IMR-90 (cell line): ENCODE data around the gene MGAT3. TPM values are rescaled to one million over a fixed set of nuclear protein-coding genes. Genes with fewer than 3 reads are reported as not detected.

Experiments
- ATAC-seq: fragments of 200-7000 bp; cut with Tn5 transposase; 2 replicates; pipeline ENCODE4 v1.9.1; 2020; ENCODE audit warnings: low read depth, mild to moderate bottlenecking, moderate library complexity
- BruUV-seq: library from RNA; stranded (reverse); fragments of 400-500 nt; replicated peaks from 2 replicates; lab custom pipeline; 2021; lab: Mats Ljungman, UMichigan
- CTCF ChIA-PET: fragments of 300-600 bp; formaldehyde crosslinking; extraction: SDS; loops from one replicate; lab custom pipeline; 2021; ENCODE audit warnings: antibody characterized with exemption; lab: Yijun Ruan, JAX
- POLR2A ChIA-PET: fragments of 300-600 bp; sonication (Branson Sonifier 250); formaldehyde crosslinking; loops from one replicate; lab custom pipeline; 2022; ENCODE audit warnings: antibody characterized with exemption; ENCODE audit not compliant: unreplicated experiment; lab: Charles Lee
- DNase-seq: peaks from one replicate; pipeline ENCODE4 v3.0.0; 2013
- H2AFZ ChIP-seq: replicated peaks from 2 replicates; pipeline ENCODE3; 2013; ENCODE audit warnings: low read length, mild to moderate bottlenecking; ENCODE audit not compliant: poor library complexity
- H2AK5ac ChIP-seq: 2 replicates; pipeline ENCODE4 v1.6.1; 2013; ENCODE audit warnings: low read depth, low read length, inconsistent platforms
- H2AK9ac ChIP-seq: replicated peaks from 2 replicates; pipeline ENCODE3; 2013; ENCODE audit warnings: mild to moderate bottlenecking, low read depth, low read length, moderate library complexity; ENCODE audit not compliant: poor library complexity
- H2BK120ac ChIP-seq: 2 replicates; pipeline ENCODE4 v1.6.1; 2013; ENCODE audit warnings: low read depth, low read length, inconsistent platforms
- H2BK15ac ChIP-seq: 3 replicates; pipeline ENCODE4 v1.6.1; 2013; ENCODE audit warnings: low read depth, low read length, inconsistent platforms
- H2BK20ac ChIP-seq: 2 replicates; pipeline ENCODE4 v1.6.1; 2013; ENCODE audit warnings: low read depth, mild to moderate bottlenecking, inconsistent platforms, low read length, moderate library complexity
- H2BK5ac ChIP-seq: 2 replicates; pipeline ENCODE4 v1.6.1; 2013; ENCODE audit warnings: mild to moderate bottlenecking, low read depth, low read length, inconsistent platforms; ENCODE audit not compliant: poor library complexity, severe bottlenecking
- H3K14ac ChIP-seq: replicated peaks from 2 replicates; pipeline ENCODE4 v1.6.1; 2013; ENCODE audit warnings: low read depth, low read length, inconsistent platforms
- H3K18ac ChIP-seq: 2 replicates; pipeline ENCODE4 v1.6.1; 2013; ENCODE audit warnings: low read depth, low read length, control low read depth
- H3K23ac ChIP-seq: 2 replicates; pipeline ENCODE4 v1.6.1; 2013; ENCODE audit warnings: low read depth, low read length, inconsistent platforms
- H3K27ac ChIP-seq: 2 replicates; pipeline ENCODE4 v1.5.1; 2013; ENCODE audit warnings: mild to moderate bottlenecking, control low read depth, low read length; ENCODE audit not compliant: insufficient read depth
- H3K27me3 ChIP-seq: 2 replicates; pipeline ENCODE4 v1.6.1; 2013; ENCODE audit warnings: low read length; ENCODE audit not compliant: control insufficient read depth, insufficient read depth
- H3K36me3 ChIP-seq: 2 replicates; pipeline ENCODE4 v1.6.1; 2013; ENCODE audit warnings: low read length, mixed read lengths; ENCODE audit not compliant: control insufficient read depth, insufficient read depth
- H3K4ac ChIP-seq: 2 replicates; pipeline ENCODE4 v1.6.1; 2013; ENCODE audit warnings: low read depth, low read length, inconsistent platforms
- H3K4me1 ChIP-seq: 2 replicates; pipeline ENCODE4 v1.6.1; 2013; ENCODE audit warnings: low read length, mixed read lengths; ENCODE audit not compliant: control insufficient read depth, insufficient read depth
- H3K4me2 ChIP-seq: 2 replicates; pipeline ENCODE4 v1.6.1; 2013; ENCODE audit warnings: low read depth, mild to moderate bottlenecking, control low read depth, low read length, moderate library complexity
- H3K4me3 ChIP-seq: 2 replicates; pipeline ENCODE4 v1.5.1; 2013; ENCODE audit warnings: low read depth, mild to moderate bottlenecking, control low read depth, low read length, moderate library complexity; ENCODE audit not compliant: insufficient read depth
- H3K56ac ChIP-seq: 2 replicates; pipeline ENCODE4 v1.6.1; 2013; ENCODE audit warnings: low read length, inconsistent platforms; ENCODE audit not compliant: insufficient read depth; ENCODE audit errors: extremely low read depth
- H3K79me1 ChIP-seq, 2 experiments: 2 replicates each; pipeline ENCODE4 v1.6.1; 2013; ENCODE audit warnings: low read length in 2 of 2, inconsistent platforms in 1 of 2, low read depth in 1 of 2
- H3K9ac ChIP-seq: 2 replicates; pipeline ENCODE4 v1.6.1; 2013; ENCODE audit warnings: low read depth, low read length, control low read depth
- H3K9me1 ChIP-seq: 2 replicates; pipeline ENCODE4 v1.6.1; 2013; ENCODE audit warnings: low read length, inconsistent platforms; ENCODE audit not compliant: insufficient read depth
- H3K9me3 ChIP-seq: 2 replicates; pipeline ENCODE4 v1.6.1; 2013; ENCODE audit warnings: low read length; ENCODE audit not compliant: control insufficient read depth, insufficient read depth
- H4K20me1 ChIP-seq: 2 replicates; pipeline ENCODE4 v1.6.1; 2013; ENCODE audit warnings: low read length, inconsistent platforms; ENCODE audit not compliant: insufficient read depth
- H4K5ac ChIP-seq: 2 replicates; pipeline ENCODE4 v1.6.1; 2013; ENCODE audit warnings: mild to moderate bottlenecking, low read depth, low read length, control low read depth
- H4K8ac ChIP-seq, 2 experiments: 2 replicates each; pipeline ENCODE4 v1.6.1; 2013; ENCODE audit warnings: low read depth in 2 of 2, low read length in 2 of 2, control low read depth in 1 of 2, inconsistent platforms in 1 of 2
- H4K91ac ChIP-seq: 2 replicates; pipeline ENCODE4 v1.6.1; 2013; ENCODE audit warnings: low read depth, low read length, inconsistent platforms; ENCODE audit not compliant: insufficient read depth
- CEBPB ChIP-seq: IDR thresholded peaks from 2 replicates; pipeline ENCODE4 v1.6.1; 2012; ENCODE audit warnings: low read depth, low read length, improper control_type of control experiment
- FOS ChIP-seq: fragments of 150-350 bp; IDR thresholded peaks from 2 replicates; pipeline ENCODE4 v1.6.1; 2016; ENCODE audit warnings: low read depth, low read length
- MAFK ChIP-seq: IDR thresholded peaks from 2 replicates; pipeline ENCODE4 v1.6.1; 2012; ENCODE audit warnings: low read depth, low read length, improper control_type of control experiment
- POLR2A ChIP-seq: IDR thresholded peaks from 2 replicates; pipeline ENCODE4 v1.6.1; 2012; ENCODE audit warnings: mild to moderate bottlenecking, low read depth, low read length
- RAD21 ChIP-seq: IDR thresholded peaks from 2 replicates; pipeline ENCODE4 v1.6.1; 2012; ENCODE audit warnings: low read length, improper control_type of control experiment
- RFX5 ChIP-seq: IDR thresholded peaks from 2 replicates; pipeline ENCODE4 v1.8.0; 2012; ENCODE audit warnings: low read depth, mild to moderate bottlenecking, low read length, moderate library complexity
- SMC3 ChIP-seq: fragments of 150-350 bp; IDR thresholded peaks from 2 replicates; pipeline ENCODE4 v1.6.1; 2016; ENCODE audit warnings: low read depth, mild to moderate bottlenecking, antibody characterized with exemption, low read length, moderate library complexity
- WGBS, 2 experiments: methylation state at CpG; one replicate each; pipeline versions ENCODE4 v1.1.5 to v1.1.7; 2013; ENCODE audit warnings: missing lambda C conversion rate in 2 of 2; ENCODE audit not compliant: insufficient read length in 1 of 2; ENCODE audit errors: extremely low coverage in 2 of 2; 5-methylcytosine and 5-hydroxymethylcytosine counted together
- dilution Hi-C: fragments of 300-500 bp; cut with HindIII; formaldehyde crosslinking; loops from one replicate; pipeline ENCODE4 v1.14.3; 2018; ENCODE audit warnings: low sequenced_read_pairs; ENCODE audit not compliant: unreplicated experiment
- in situ Hi-C: fragments of 300-500 bp; cut with MboI; formaldehyde crosslinking; loops from 3 replicates; pipeline ENCODE4 v1.14.3; 2019; ENCODE audit warnings: low sequenced_read_pairs, inconsistent platforms, mixed read lengths
- intact Hi-C: fragments of 100-400 bp; cut with micrococcal nuclease; formaldehyde crosslinking; loops from 2 replicates; pipeline ENCODE4 v1.10.0; 2022
- polyA plus RNA-seq, 3 experiments: library from polyadenylated mRNA; depleted of rRNA; stranded (reverse); fragments of >200 nt; gene quantifications; 2 replicates each; pipeline ENCODE4 v1.2.3, GENCODE V29; 2012; ENCODE audit warnings: low replicate concordance in 1 of 3
- total RNA-seq: library from RNA; depleted of rRNA; stranded (reverse); fragments of >200 nt; gene quantifications from 2 replicates; pipeline ENCODE4 v1.2.3, GENCODE V29; 2012

The MGAT3 gene
- total and polyA plus RNA-seq, 2 of the 4 experiments (the other 2 are of a cell fraction) = 0.36 to 1.1 TPM

DNA sequence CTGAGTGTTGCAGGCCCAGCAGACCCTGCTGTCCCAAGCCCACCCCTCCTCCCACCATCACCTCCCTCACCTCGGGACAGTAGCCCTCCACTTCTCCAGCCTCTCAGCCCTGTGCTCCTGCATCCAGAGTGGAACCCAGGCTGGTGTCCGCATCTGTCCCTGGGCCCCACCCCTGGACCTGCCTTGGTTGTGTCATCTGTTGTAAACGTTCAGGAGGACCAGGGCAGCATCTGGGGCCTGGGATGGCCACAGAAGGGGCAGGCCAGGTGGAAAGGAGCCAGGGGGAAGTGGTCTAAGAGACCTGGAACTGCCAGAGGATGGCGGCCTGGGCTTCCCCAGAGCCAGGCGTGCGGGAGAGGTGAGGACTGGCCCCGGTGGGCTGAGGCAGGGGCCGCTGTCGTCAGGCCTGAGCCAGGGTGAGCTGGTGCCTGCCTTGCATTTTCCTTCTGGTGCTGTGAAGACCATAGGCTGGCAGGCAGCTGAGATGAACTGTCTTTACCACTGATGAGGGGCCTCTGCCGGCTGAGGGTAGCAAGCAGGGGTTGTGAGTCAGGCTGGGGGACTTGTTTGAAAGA lies 26.1 kb upstream of the MGAT3 start:
- Histone ChIP-seq H3K9me1 (0 out of 2 replicates have a peak, but pooled peaks cover 8% of the 10 kb centered on the region), H3K23ac (no peak overlapping the region), H3K36me3 (peaks cover 57% of the 10 kb centered on the region), H4K5ac (no peak overlapping the region), H2BK120ac (no peak overlapping the region), H3K4ac (no peak overlapping the region), H3K4me2 (no peak overlapping the region), H2BK5ac (no peak overlapping the region), H3K27me3 (no peaks in the 10 kb centered on the region), H3K18ac (no peak overlapping the region), H2BK15ac (no peak overlapping the region), H2BK20ac (no peak overlapping the region), H3K9ac (no peak overlapping the region), H3K4me3 (no peak overlapping the region), H4K20me1 (no peaks in the 10 kb centered on the region; the same call in none of the 2 replicates), H2AK9ac (no peak overlapping the region), H2AK5ac (no peak overlapping the region), H3K4me1 (peaks cover 4% of the 10 kb centered on the region; the same call in 1 of the 2 replicates), H3K56ac (no peak overlapping the region), H3K14ac (no peak overlapping the region), H3K9me3 (no peaks in the 10 kb centered on the region), H3K27ac (no peak overlapping the region), H4K91ac (no peak overlapping the region), H4K8ac (no peak overlapping the region), H3K79me1 (no peaks in the 10 kb centered on the region), H2AFZ (no peak overlapping the region)
- ChIA-PET POLR2A (no interaction called here), CTCF (no interaction called here)
- intact Hi-C loops (loop anchor here (10.0 kb wide), 1 partner anchor 64 kb away; no protein-coding TSS in a partner anchor), in situ Hi-C loops (no loop called here), dilution Hi-C loops (no loop called here)
- no peak for TF ChIP-seq MAFK
- no peak for TF ChIP-seq FOS
- no peak for TF ChIP-seq RFX5
- TF ChIP-seq RAD21 = no peak
- no peak for TF ChIP-seq SMC3
- TF ChIP-seq CEBPB = no peak
- TF ChIP-seq POLR2A = no peak
- BruUV-seq = no TSS peak
- 94% methylated on average over 7 of the region's 10 CpGs; no CpG with 5 or more reads in 1 of the 2 experiments for WGBS, 2 experiments
- DNase-seq (no peak), ATAC-seq (no peak)
